Bronchial epithelial cell (primary cell): ENCODE results near the gene RHOB. TPM values are rescaled to one million over a fixed set of nuclear protein-coding genes. Genes with fewer than 3 reads are reported as not detected.
A peak's percentile ranks its signal among the peaks of the same experiment; 100 is the strongest.

ENCODE experiments used
- DNase-seq: peaks from one replicate; pipeline ENCODE4 v3.0.0-alpha.2; 2010; ENCODE audit warnings: low read depth
- FAIRE-seq: peaks from 2 replicates; lab custom pipeline; 2011; peaks lifted over from hg19 to GRCh38; lab: Jason Lieb, UNC
- H3K27me3 ChIP-seq: 2 replicates; pipeline ENCODE4 v1.5.1; 2011; ENCODE audit warnings: low read length; ENCODE audit not compliant: control insufficient read depth, insufficient read depth
- H3K36me3 ChIP-seq: 2 replicates; pipeline ENCODE4 v1.5.1; 2011; ENCODE audit warnings: low read length; ENCODE audit not compliant: control insufficient read depth, insufficient read depth
- H3K4me3 ChIP-seq: 2 replicates; pipeline ENCODE4 v1.5.1; 2011; ENCODE audit warnings: mild to moderate bottlenecking, low read depth, low read length, control low read depth
- total RNA-seq: library from RNA; depleted of rRNA; stranded (reverse); fragments of >200 nt; gene quantifications from 2 replicates; pipeline ENCODE4 v1.2.1, GENCODE V29; 2014
- TF ChIP-seq, protein P1 (sequence below): IDR thresholded peaks from 2 replicates; pipeline ENCODE4 v1.5.1; 2011; ENCODE audit warnings: mild to moderate bottlenecking, moderate library complexity, low read length, control low read depth, inconsistent platforms; ENCODE audit not compliant: insufficient read depth, severe bottlenecking

The RHOB gene
- total RNA-seq, 1 donor from 2014 or later, result 51.9 TPM

- Histone ChIP-seq H3K27me3 (no peaks in the 10 kb centered on the region), H3K4me3 (no peak overlapping the region), H3K36me3 (no peaks in the 10 kb centered on the region)
- peak; percentile 94 for FAIRE-seq
- DNase-seq, result peak; percentile 41
- TF ChIP-seq, protein P1, sequence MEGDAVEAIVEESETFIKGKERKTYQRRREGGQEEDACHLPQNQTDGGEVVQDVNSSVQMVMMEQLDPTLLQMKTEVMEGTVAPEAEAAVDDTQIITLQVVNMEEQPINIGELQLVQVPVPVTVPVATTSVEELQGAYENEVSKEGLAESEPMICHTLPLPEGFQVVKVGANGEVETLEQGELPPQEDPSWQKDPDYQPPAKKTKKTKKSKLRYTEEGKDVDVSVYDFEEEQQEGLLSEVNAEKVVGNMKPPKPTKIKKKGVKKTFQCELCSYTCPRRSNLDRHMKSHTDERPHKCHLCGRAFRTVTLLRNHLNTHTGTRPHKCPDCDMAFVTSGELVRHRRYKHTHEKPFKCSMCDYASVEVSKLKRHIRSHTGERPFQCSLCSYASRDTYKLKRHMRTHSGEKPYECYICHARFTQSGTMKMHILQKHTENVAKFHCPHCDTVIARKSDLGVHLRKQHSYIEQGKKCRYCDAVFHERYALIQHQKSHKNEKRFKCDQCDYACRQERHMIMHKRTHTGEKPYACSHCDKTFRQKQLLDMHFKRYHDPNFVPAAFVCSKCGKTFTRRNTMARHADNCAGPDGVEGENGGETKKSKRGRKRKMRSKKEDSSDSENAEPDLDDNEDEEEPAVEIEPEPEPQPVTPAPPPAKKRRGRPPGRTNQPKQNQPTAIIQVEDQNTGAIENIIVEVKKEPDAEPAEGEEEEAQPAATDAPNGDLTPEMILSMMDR, result no peak
Observed at GRCh38 chr2:20419007-20419576, 27.8 kb upstream of the RHOB start.

DNA sequence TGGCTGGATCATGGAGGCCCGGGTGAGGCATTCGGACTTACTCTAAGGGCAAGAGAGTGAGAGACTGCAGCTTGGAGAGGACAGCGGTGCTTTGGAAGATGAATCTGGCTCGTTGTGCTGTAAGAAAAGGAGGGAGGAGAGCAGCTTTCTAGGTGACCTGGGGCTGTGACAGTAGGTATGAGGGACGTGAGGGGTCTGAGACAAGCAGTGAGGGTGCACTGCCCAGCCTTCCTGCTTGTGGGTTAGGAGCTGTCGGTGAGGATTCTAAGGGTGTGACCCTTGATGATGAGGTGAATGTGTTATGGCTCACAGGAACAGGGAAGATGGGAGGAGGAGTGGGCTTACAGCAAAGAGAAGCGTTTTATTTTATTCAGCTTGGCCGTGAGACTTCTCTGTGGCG is 27.1 kb upstream of the RHOB start:
- TF ChIP-seq, protein P1, result no peak

DNA sequence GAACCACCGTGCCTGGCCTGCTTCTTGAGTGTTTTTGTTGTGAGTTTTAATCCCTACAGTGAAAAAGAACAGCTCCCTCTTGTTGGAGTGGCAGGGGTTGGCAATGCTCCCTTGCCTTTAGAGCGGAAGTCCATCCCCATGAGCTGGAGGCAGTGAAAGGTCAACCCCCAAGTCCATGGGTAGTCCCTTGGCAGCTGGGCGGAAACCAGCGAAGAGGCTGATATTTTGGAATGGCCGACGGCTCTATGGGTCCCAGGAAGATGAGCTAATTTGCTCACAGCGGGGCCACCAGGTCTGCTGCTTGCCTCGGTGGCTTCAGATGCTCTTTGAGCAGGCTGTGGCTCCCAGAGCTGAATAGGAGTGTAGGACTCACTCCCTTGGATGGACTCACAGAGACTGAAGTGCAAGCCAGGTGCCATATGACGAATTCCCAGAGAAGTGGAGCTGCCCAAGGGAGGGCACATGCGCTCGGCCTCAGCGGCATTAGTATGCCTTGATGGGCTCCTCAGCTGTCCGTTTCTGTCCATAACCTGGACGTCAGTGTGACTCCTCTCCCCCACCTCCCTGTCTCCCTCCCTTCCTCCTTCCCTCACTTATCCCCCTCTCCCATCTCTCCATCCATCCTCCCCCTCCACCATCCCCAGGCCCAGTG is 25.4 kb upstream of the RHOB start:
- Histone ChIP-seq H3K36me3 (no peaks in the 10 kb centered on the region), H3K4me3 (no peak overlapping the region), H3K27me3 (no peaks in the 10 kb centered on the region)
- TF ChIP-seq, protein P1, result no peak
- DNase-seq (no peak), FAIRE-seq (no peak)

More for the DNA sequence above, 27.1 kb upstream of the RHOB start:
- no peaks in the 10 kb centered on the region for H3K36me3 ChIP-seq
- DNase-seq (no peak), FAIRE-seq (peak; percentile 72)
- H3K4me3 ChIP-seq, result no peak overlapping the region
- no peaks in the 10 kb centered on the region for H3K27me3 ChIP-seq

DNA sequence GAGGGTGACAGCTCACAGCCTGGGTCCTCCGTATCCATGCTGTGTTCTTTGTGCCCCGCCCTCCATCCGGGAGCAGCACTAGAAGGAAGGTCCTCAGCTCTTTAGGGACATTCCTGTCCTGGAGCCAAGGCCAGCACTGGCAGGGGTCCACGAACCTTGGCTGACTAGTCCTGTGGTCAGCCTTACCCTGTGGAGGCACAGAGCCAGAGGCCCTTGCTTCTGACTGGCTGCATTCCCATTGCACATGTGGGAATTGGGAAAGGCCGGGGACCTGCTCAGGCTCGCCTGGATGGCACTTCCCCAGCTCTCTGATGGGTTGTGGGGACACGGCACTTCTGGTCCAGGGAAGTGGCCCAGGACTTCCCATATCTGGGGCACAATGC is 24.9 kb upstream of the RHOB start:
- Histone ChIP-seq H3K4me3 (no peak overlapping the region), H3K36me3 (no peaks in the 10 kb centered on the region), H3K27me3 (no peaks in the 10 kb centered on the region)
- peak; percentile 82 for DNase-seq
- FAIRE-seq, result no peak
- TF ChIP-seq, protein P1, result no peak

GRCh38 chr2:20422402-20423271 is 24.2 kb upstream of the RHOB start:
- TF ChIP-seq, protein P1, result peak; percentile 50
- Histone ChIP-seq H3K4me3 (no peak overlapping the region), H3K36me3 (no peaks in the 10 kb centered on the region), H3K27me3 (no peaks in the 10 kb centered on the region)
- DNase-seq, result no peak
- no peak for FAIRE-seq
